Loucy (cell line): ENCODE measurements around the gene H3-3A.
"Not testable (repeated sequence)": the region's sequence is repeated elsewhere in the genome, so short reads cannot be mapped to it uniquely, and the experiment has no call there.

Experiments
- H2AFZ ChIP-seq: fragments of 200-600 bp; sonication (generic); 2 replicates; pipeline ENCODE4 v1.6.0; 2016; ENCODE audit warnings: antibody characterized with exemption, mild to moderate bottlenecking, low read length, moderate library complexity
- H3F3A ChIP-seq: fragments of 200-600 bp; 2 replicates; pipeline ENCODE4 v1.6.0; 2016; ENCODE audit warnings: antibody characterized with exemption, low read depth, mild to moderate bottlenecking
- H3K27me3 ChIP-seq: fragments of 200-600 bp; sonication (generic); 2 replicates; pipeline ENCODE4 v1.6.1; 2014; ENCODE audit warnings: low read length, mild to moderate bottlenecking; ENCODE audit not compliant: insufficient read depth, poor library complexity, severe bottlenecking
- H3K36me3 ChIP-seq: fragments of 200-600 bp; sonication (generic); 2 replicates; pipeline ENCODE4 v1.6.1; 2016; ENCODE audit warnings: low read length; ENCODE audit not compliant: insufficient read depth
- H3K4me1 ChIP-seq: fragments of 200-600 bp; sonication (generic); 2 replicates; pipeline ENCODE4 v1.5.1; 2014; ENCODE audit warnings: low read length, mild to moderate bottlenecking; ENCODE audit not compliant: insufficient read depth, poor library complexity, severe bottlenecking
- H3K4me2 ChIP-seq: fragments of 200-600 bp; sonication (generic); 2 replicates; pipeline ENCODE4 v1.6.0; 2014; ENCODE audit warnings: antibody characterized with exemption, low read length, low read depth, mild to moderate bottlenecking; ENCODE audit not compliant: poor library complexity, severe bottlenecking
- H3K4me3 ChIP-seq: fragments of 200-600 bp; sonication (generic); 2 replicates; pipeline ENCODE4 v1.5.1; 2014; ENCODE audit warnings: low read length, mild to moderate bottlenecking, mixed read lengths; ENCODE audit not compliant: poor library complexity, severe bottlenecking
- H3K79me2 ChIP-seq: fragments of 200-600 bp; sonication (generic); 2 replicates; pipeline ENCODE4 v1.6.1; 2014; ENCODE audit warnings: low read length; ENCODE audit not compliant: insufficient read depth
- H3K9ac ChIP-seq: fragments of 200-600 bp; sonication (generic); 2 replicates; pipeline ENCODE4 v1.6.0; 2014; ENCODE audit warnings: mild to moderate bottlenecking, low read depth, low read length, moderate library complexity; ENCODE audit not compliant: poor library complexity, severe bottlenecking
- H3K9me2 ChIP-seq: fragments of 200-600 bp; sonication (generic); replicated peaks from 2 replicates; pipeline ENCODE4 v1.6.1; 2016; ENCODE audit warnings: low read depth, low read length, mixed read lengths
- H3K9me3 ChIP-seq: fragments of 200-600 bp; sonication (generic); 2 replicates; pipeline ENCODE4 v1.6.1; 2014; ENCODE audit warnings: mild to moderate bottlenecking, antibody characterized with exemption, low read length, low read depth; ENCODE audit not compliant: insufficient read depth
- H4K20me1 ChIP-seq: fragments of 200-600 bp; sonication (generic); 2 replicates; pipeline ENCODE4 v1.6.0; 2014; ENCODE audit warnings: antibody characterized with exemption, low read length, mild to moderate bottlenecking; ENCODE audit not compliant: insufficient read depth, poor library complexity, severe bottlenecking
- CTCF ChIP-seq: fragments of 200-600 bp; sonication (generic); conservative IDR thresholded peaks from 2 replicates; pipeline ENCODE4 v1.5.1; 2014; ENCODE audit warnings: mild to moderate bottlenecking, antibody characterized with exemption, low read length
- EZH2phosphoT487 ChIP-seq: fragments of 200-600 bp; IDR thresholded peaks from 2 replicates; pipeline ENCODE4 v1.6.1; 2018; ENCODE audit warnings: antibody characterized with exemption, mild to moderate bottlenecking, moderate library complexity, borderline replicate concordance

H3-3A gene

GRCh38 chr1:226085675-226086285, 23.3 kb downstream of the H3-3A start:
- no peaks in the 10 kb centered on the region for H3F3A ChIP-seq
- no peaks in the 10 kb centered on the region for H3K27me3 ChIP-seq
- H3K79me2 ChIP-seq, result no peaks in the 10 kb centered on the region
- TF ChIP-seq EZH2phosphoT487, result no peak
- TF ChIP-seq CTCF, result no peak
- no peaks in the 10 kb centered on the region for H4K20me1 ChIP-seq
- no peak overlapping the region for H3K4me2 ChIP-seq
- no peaks in the 10 kb centered on the region for H3K36me3 ChIP-seq
- no peaks in the 10 kb centered on the region for H3K9me3 ChIP-seq
- peaks cover 6% of the 10 kb centered on the region for H3K4me1 ChIP-seq
- no peak overlapping the region for H3K9ac ChIP-seq
- H2AFZ ChIP-seq, result no peak overlapping the region
- no peak overlapping the region for H3K4me3 ChIP-seq
- H3K9me2 ChIP-seq, result no peaks in the 10 kb centered on the region

- no peaks in the 10 kb centered on the region for H3F3A ChIP-seq
- no peak overlapping the region for H3K9ac ChIP-seq
- no peak overlapping the region for H3K4me3 ChIP-seq
- H3K79me2 ChIP-seq, result no peaks in the 10 kb centered on the region
- no peaks in the 10 kb centered on the region for H3K9me3 ChIP-seq
- H3K4me1 ChIP-seq, result peaks cover 6% of the 10 kb centered on the region
- no peaks in the 10 kb centered on the region for H3K9me2 ChIP-seq
- H4K20me1 ChIP-seq, result no peaks in the 10 kb centered on the region
- no peaks in the 10 kb centered on the region for H3K36me3 ChIP-seq
- TF ChIP-seq EZH2phosphoT487 (no peak), CTCF (no peak)
- no peak overlapping the region for H3K4me2 ChIP-seq
- H2AFZ ChIP-seq, result no peak overlapping the region
- H3K27me3 ChIP-seq, result no peaks in the 10 kb centered on the region
Measured at GRCh38 chr1:226086776-226087175, 24.3 kb downstream of the H3-3A start.

DNA sequence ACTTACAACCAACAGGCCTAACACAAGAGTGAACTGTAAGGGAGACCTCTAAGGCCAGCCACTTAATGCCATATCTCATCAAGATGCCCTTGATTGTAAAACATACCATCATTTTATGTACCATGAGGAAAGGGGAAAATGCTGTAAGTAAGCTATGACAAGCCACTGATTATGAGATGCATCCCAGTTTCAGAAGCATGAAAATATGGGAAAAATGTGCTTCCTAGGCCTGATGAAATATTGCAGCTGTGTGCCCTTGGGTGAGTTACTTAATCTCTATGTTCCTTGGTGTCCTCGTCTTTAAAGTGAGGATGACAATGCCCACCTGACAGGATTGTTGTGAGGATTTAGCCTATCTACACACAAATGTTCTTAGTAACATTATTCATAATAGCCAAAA, 28.9 kb downstream of the H3-3A start:
- no peak overlapping the region for H3K9ac ChIP-seq
- no peaks in the 10 kb centered on the region for H3K9me2 ChIP-seq
- no peak overlapping the region for H2AFZ ChIP-seq
- no peak overlapping the region for H3K4me3 ChIP-seq
- no peaks in the 10 kb centered on the region for H4K20me1 ChIP-seq
- H3K4me2 ChIP-seq, result no peak overlapping the region
- H3K4me1 ChIP-seq, result no peaks in the 10 kb centered on the region
- no peaks in the 10 kb centered on the region for H3K27me3 ChIP-seq
- H3F3A ChIP-seq, result no peaks in the 10 kb centered on the region
- no peaks in the 10 kb centered on the region for H3K9me3 ChIP-seq
- H3K79me2 ChIP-seq, result no peaks in the 10 kb centered on the region
- TF ChIP-seq EZH2phosphoT487 (no peak), CTCF (no peak)
- no peaks in the 10 kb centered on the region for H3K36me3 ChIP-seq

DNA sequence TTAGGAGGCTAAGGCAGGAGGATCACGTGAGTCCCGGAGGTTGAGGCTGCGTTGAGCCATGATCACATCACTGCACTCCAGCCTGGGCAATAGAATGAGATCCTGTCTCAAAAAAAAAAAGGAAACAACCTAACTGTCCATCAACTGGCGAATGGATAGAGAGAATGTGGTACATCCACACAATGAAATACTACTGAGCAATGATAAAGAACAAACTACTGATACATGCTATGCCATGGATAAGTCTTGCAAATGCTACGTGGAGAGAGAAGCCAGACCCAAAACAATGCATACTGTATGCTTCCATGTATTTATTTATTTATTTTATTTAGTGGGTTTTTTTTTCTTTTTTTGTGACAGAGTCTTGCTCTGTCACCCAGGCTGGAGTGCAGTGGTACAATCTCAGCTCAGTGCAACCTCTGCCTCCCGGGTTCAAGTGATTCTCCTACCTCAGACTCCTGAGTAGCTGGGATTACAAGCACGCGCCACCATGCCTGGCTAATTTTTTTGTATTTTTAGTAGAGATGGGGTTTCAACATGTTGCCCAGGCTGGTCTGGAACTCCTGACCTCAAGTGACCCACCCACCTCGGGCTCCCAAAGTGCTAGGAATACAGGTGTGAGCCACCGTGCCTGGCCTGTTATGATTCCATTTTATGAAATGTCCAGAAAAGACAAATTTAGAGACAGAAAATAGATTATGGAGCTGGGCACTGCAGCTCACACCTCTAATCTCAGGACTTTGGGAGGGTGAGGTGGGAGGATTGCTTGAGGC, 29.7 kb downstream of the H3-3A start:
- H3K9me3 ChIP-seq, H3K9ac ChIP-seq, H2AFZ ChIP-seq, H3K27me3 ChIP-seq, H3K4me2 ChIP-seq, H3F3A ChIP-seq, H3K36me3 ChIP-seq, H3K79me2 ChIP-seq, H3K4me3 ChIP-seq, H3K4me1 ChIP-seq, H4K20me1 ChIP-seq, H3K9me2 ChIP-seq: not testable (repeated sequence)
